Uterus (tissue), 2 donors: ENCODE measurements around the gene LILRB2.
"Not testable (repeated sequence)": the region's sequence is repeated elsewhere in the genome, so short reads cannot be mapped to it uniquely, and the experiment has no call there.

Source experiments
- CTCF ChIP-seq, 4 experiments: fragments of 200-600 bp in 2 of 4; fragments of 450-650 bp in 2 of 4; sonication (generic) in 2 of 4; IDR thresholded peaks; one replicate each; pipeline ENCODE4 v1.5.1; 2016 to 2019; ENCODE audit warnings: antibody characterized with exemption in 4 of 4, mild to moderate bottlenecking in 2 of 4, moderate library complexity in 1 of 4
- POLR2A ChIP-seq, 2 donors: fragments of 450-650 bp; IDR thresholded peaks; one replicate each; pipeline ENCODE4 v1.6.1; 2016; ENCODE audit warnings: antibody characterized with exemption in 2 of 2, mild to moderate bottlenecking in 1 of 2, moderate library complexity in 1 of 2

GRCh38 chr19:54328781-54329180 lies 47.9 kb upstream of the LILRB2 start:
- not testable (repeated sequence) for TF ChIP-seq CTCF, POLR2A (IDR thresholded peaks at IDR 0.05)
